T-helper 9 cell (primary cell): ENCODE data around the gene ARFGAP2.

Experiments used
- DNase-seq: peaks from one replicate; pipeline ENCODE4 v3.0.0-alpha.2; 2020

ARFGAP2 gene

GRCh38 chr11:47186700-47187695 is 10.3 kb upstream of the ARFGAP2 start:
- DNase-seq = no peak

DNA sequence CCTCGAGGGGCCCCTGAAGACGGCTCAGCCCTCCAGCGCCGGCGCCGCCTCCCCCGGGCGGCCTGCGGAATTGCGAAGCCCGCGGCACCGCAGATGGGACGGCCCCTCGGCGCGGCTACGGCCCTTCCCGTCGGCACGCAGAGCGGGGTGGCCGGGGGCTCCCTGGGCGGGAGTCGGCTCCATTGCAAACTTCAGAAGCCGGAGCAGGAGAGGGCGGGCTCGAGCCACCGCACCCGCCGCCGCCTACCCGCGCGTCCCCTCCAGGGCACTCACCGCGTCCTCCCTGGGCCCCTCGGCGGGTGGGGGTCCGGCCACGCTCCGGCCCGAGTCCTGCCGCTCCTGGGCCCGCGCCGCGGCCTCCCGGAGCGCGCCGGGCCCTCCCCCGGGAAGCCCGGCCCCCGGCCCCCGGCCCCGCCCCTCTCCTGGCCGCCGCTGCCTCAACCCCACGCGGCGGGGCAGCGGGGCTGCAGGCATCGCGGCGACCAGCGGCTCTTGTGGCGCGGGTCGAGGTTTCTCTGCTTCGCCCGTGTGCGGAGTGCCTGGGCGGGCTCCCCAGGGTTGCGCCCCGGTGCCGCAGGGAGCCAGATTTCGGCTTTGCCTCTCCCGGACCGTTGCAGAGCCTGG is 9.5 kb upstream of the ARFGAP2 start, which contains the start of gene PACSIN3:
Gene PACSIN3 (minus strand): TSS at position 359 of the 624 bp plus-strand sequence. CDS start 3,707 bp downstream, outside the sequence.
- peak; percentile 34 for DNase-seq

DNA sequence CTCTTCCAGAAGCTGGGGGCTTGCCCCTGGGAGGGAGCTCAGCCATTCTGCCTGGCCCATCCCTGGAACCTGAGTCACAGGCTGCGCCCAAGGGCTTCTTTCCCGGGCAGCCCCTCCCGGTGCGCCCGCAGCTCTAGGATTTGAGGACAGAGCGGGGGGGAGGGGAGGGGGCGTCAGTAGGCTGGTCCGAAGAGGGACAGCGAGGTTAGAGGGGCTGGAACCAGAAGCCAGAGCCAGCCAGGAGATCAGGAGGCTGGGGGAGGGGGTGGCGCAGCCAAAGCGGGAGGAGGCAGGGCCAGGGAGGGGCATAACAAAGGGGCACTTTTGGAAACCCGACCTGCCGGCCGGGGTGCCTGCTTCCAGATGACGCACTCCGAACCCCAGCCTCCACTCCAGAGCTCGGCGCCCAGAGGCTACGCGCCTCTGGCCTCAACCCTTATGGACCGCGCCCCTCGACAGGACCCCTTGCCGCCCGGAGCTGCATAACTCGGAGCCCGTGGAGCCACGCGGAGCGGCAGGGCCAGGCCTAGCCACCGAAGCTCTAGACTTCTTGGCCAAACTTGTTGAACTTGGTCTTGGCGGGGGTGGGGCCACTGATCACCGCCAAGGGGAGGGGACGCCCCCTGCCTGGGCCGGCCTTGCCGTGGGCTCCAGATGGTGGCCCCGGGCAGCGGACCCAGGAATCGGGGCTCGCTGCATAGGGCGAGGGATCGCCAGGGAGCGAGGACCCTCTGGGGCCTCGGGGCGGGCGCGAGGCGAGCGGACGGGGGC is 8.8 kb upstream of the ARFGAP2 start:
- DNase-seq = no peak

- no peak for DNase-seq
Observed at GRCh38 chr11:47184711-47185304, 8.1 kb upstream of the ARFGAP2 start.

DNA sequence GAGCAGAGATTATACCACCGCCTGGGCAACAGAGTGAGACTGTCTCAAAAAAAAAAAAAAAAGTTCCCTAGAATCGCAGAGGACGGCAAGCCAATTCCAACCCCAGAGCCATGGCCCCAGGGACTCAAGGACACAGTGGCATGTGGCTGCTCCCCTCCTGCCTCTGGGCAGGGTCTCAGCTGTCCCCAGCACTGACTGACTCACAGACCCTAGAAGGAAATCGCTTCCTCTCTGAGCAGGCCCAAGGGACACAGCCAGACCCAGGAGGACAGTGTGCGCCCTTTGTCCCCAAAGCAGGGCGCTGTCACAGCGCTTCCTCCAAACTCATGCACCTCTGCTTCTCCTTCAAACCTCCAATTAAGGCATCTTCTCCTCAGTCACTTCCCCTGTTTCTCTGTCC is 7.3 kb upstream of the ARFGAP2 start:
- no peak for DNase-seq

- DNase-seq = no peak
Observed at GRCh38 chr11:47183031-47183856, 6.6 kb upstream of the ARFGAP2 start.

DNA sequence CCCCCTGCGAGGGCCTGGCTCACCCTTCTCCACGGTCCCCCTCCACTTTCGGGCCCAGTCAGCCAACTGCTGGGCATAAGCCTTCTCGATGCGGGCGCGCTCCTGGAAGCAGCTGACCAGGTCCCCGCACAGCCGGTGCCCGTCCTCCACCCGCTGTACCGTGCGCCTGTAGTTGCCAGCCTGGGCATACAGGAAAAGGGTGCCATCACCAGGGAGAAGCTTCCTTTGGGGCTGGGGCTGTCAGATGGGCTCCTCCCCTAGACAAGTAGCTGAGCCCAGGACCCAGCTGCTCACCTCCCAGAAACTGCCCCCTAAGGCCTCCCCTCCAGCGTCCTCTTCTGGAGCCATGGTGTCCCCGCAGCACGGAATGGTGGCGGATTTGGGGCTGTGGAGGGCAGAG is 5.7 kb upstream of the ARFGAP2 start:
- DNase-seq = no peak

DNA sequence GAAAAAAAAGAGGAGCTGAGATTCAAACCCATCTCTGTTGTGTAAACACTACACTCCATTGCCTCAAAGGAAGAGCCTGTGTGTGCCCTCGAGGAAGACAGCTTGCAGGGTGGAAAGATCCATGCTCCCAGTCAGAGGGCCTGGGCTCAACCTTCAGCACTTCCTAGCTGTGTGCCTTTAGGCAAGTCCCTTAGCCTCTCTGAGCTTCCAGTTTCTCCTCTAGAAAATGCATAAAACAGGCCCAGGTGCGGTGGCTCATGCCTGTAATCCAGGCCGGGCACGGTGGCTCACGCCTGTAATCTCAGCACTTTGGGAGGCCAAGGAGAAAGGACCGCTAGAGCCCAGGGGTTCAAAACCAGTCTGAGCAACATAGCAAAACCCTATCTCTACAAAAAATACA is 4.6 kb upstream of the ARFGAP2 start:
- DNase-seq = no peak

DNA sequence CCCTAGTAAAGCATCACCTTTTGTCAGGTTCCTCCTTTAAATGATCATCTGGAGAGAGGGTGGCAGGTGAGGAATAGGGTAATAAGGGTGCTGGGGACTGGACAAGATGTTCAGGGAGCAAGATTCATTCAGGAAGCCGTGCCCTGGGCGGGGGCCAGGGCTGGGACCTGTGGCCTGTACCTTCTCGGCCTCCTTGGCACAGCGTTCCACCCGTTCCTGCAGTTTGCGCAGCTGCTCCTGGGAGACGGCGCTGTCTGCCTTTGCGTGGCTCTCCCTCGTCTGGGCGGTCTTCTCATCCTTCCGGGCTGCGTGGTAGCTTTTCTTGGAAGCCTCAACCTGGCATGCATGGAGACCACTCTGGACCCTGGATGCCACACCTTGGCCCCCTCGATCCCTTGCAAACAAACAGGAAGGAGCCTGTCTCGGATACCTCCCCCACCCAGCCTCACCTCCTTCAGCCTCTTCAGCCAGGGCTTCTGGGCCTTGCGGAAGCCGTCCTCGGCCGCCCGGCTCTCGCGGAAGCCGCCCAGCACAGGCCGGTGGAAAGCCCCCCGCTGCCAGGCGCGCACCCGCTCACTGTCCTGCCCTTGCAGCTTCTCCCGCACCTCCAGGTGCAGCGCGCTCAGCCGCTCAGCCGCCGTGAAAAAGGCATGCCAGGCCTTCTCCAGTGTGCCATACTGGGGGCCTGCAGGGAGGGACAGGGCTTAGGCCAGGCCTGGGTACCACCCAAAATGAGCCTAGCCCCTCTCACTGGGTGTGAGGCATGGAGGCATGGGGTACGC is 3.5 kb upstream of the ARFGAP2 start:
- no peak for DNase-seq

GRCh38 chr11:47179655-47179991 is 2.9 kb upstream of the ARFGAP2 start:
- DNase-seq = no peak

- no peak for DNase-seq
Observed at GRCh38 chr11:47178737-47179654, 2.3 kb upstream of the ARFGAP2 start.

- DNase-seq = no peak
Observed at GRCh38 chr11:47178316-47178715, 1.6 kb upstream of the ARFGAP2 start.

GRCh38 chr11:47177846-47178245 is 1.2 kb upstream of the ARFGAP2 start:
- no peak for DNase-seq

- DNase-seq = peak; percentile 54
Observed at GRCh38 chr11:47177229-47177845, 658 bp upstream of the ARFGAP2 start.

DNA sequence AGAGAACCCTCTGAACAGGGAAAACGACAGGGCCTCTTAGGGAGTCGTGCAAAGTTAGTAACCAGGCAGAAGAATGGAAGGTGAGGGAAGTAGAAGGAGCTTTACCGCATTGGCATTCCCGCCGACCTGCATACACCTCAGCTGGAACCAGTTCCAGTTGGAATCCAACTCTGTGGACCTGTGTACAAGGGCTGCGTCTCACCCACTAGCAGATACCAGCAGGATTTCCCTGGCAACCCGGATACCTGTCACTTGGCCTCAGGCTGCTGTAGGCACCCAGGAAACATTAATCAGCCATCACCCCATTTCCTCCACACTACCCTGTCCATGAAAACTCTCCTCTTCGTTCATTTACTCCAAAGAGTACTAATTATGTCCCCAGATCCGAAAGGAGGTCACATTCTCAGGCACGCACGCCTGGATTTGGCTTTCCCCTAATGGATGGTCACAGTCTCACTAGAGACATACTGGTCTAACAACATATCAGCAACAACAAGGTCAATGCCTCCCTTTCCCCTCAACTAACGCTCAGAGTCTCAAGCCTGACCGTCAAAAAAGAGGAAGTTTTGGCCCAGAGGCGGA is 842 bp downstream of the ARFGAP2 start:
- DNase-seq = no peak

- no peak for DNase-seq
Observed at GRCh38 chr11:47172740-47173336, 3.8 kb downstream of the ARFGAP2 start.

DNA sequence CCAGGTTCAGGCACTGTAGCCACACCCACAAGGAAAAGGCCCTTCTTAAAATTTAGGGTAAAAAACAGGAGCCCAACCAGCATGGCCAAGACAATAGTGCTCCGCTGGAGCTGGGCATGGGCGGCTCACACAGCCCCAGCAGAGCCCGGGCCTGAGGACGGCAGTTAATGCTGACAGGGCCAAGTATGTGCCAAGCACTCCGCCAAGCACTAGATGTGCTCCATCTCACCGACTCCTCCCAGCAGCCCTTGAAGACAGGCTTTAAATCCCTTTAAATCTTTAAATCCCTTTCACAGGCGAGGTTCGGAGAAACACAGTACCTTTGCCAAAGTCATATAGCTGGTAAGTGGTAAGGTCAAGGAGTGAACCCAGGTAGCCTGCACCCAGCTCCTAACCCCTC is 4.8 kb downstream of the ARFGAP2 start:
- no peak for DNase-seq

DNA sequence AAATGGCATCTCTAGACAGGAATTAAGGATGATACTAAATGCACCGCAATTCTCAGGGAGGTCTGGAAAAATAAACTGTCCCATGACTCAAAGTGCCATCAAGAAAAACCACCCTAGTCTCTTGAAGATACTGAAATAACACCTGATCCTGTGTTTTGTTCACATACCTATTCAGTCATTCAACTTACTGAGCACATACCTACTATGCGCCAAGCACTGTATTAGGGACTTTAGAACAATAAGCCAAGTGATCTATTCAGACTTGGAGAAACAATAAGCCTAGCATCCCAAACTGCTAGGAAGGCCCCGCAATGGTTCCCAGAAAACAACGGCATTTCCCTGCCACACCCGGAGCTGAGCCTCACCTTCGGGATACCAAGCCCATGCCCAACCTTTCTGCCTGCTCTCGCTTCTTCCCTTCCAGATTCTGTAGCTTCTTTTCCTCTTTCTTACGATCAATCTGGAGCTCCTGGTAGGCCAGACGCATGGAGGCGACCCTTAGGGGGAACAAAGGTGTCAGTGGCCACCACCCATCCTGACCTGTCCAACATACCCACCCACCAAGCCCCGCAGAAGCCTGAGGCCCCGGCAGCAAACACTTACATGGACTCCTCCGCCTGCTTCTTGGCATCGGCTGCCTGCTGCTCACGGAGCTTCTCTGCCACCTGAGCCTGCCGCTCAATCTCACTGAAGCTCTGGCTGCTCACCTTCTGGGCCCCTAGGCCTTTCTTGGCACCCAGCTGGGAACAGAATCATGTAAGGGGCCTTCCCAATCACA is 5.4 kb downstream of the ARFGAP2 start:
- no peak for DNase-seq
